HL-60 (cell line): ENCODE results near the gene SSRP1.

Experiments
- DNase-seq, 2 experiments: peaks; one replicate each; pipeline ENCODE4 v3.0.0-alpha.2; 2010 to 2020; ENCODE audit warnings: low read depth in 1 of 2, low spot score in 1 of 2
- H3K27ac ChIP-seq: fragments of 250-450 bp; sonication (Bioruptor Pico); replicated peaks from 2 replicates; pipeline ENCODE4 v1.5.1; 2020; ENCODE audit warnings: mild to moderate bottlenecking, moderate library complexity
- H3K27me3 ChIP-seq: fragments of 250-450 bp; sonication (Bioruptor Pico); 2 replicates; pipeline ENCODE4 v1.5.1; 2021; ENCODE audit warnings: mild to moderate bottlenecking, moderate library complexity; ENCODE audit not compliant: insufficient read depth, poor library complexity, severe bottlenecking
- H3K4me3 ChIP-seq: replicated peaks from 2 replicates; pipeline ENCODE4 v1.5.1; 2011; ENCODE audit warnings: mild to moderate bottlenecking, control low read depth, low read length; ENCODE audit not compliant: insufficient read depth
- CTCF ChIP-seq: IDR thresholded peaks from one replicate; pipeline ENCODE4 v1.5.1; 2011; ENCODE audit warnings: low read length, control low read depth, inconsistent platforms; ENCODE audit not compliant: insufficient read depth
- GABPA ChIP-seq: IDR thresholded peaks from 2 replicates; pipeline ENCODE4 v1.6.1; 2012; ENCODE audit warnings: low read depth
- POLR2AphosphoS5 ChIP-seq: IDR thresholded peaks from 2 replicates; pipeline ENCODE4 v1.6.1; 2012; ENCODE audit warnings: low read depth
- REST ChIP-seq: IDR thresholded peaks from 2 replicates; pipeline ENCODE4 v1.6.1; 2012; ENCODE audit warnings: low read depth; ENCODE audit not compliant: insufficient replicate concordance
- SPI1 ChIP-seq: IDR thresholded peaks from 2 replicates; pipeline ENCODE4 v1.6.1; 2012; ENCODE audit warnings: low read depth, mild to moderate bottlenecking, borderline replicate concordance

Gene SSRP1

GRCh38 chr11:57320719-57321387 lies 14.8 kb downstream of the SSRP1 start:
- no peaks in the 10 kb centered on the region for H3K27me3 ChIP-seq
- no peak overlapping the region for H3K4me3 ChIP-seq
- no peak overlapping the region for H3K27ac ChIP-seq
- TF ChIP-seq POLR2AphosphoS5, result no peak
- no peak for TF ChIP-seq SPI1
- TF ChIP-seq REST, result no peak
- no peak for TF ChIP-seq CTCF
- no peak for TF ChIP-seq GABPA
- no peak for DNase-seq

- Histone ChIP-seq H3K27me3 (no peaks in the 10 kb centered on the region), H3K4me3 (no peak overlapping the region), H3K27ac (no peak overlapping the region)
- DNase-seq, result no peak
- TF ChIP-seq CTCF, result no peak
- TF ChIP-seq SPI1, result no peak
- TF ChIP-seq POLR2AphosphoS5, result no peak
- TF ChIP-seq REST, result no peak
- TF ChIP-seq GABPA, result no peak
Observed at GRCh38 chr11:57320067-57320718, 15.5 kb downstream of the SSRP1 start.

- DNase-seq, result no peak
- Histone ChIP-seq H3K4me3 (no peak overlapping the region), H3K27me3 (no peaks in the 10 kb centered on the region), H3K27ac (no peak overlapping the region)
- TF ChIP-seq GABPA (no peak), CTCF (no peak), REST (no peak), POLR2AphosphoS5 (no peak), SPI1 (no peak)
Observed at GRCh38 chr11:57318178-57318577, 17.5 kb downstream of the SSRP1 start.
